ENCODE data around the gene BBOX1.

GRCh38 chr11:27138716-27139115 lies 98.1 kb downstream of the BBOX1 start:
- TF ChIP-seq POLR2AphosphoS5 (IDR thresholded peaks at IDR 0.05; ENCODE audit: low read depth, low read length), result no peak
- no peak for TF ChIP-seq POLR2A (IDR thresholded peaks at IDR 0.05; ENCODE audit: low read depth, low read length)
- TF ChIP-seq TAF1 (IDR thresholded peaks at IDR 0.05; ENCODE audit: borderline replicate concordance, low read depth, low read length), result no peak

Measured in GM12892 (cell line).